NOMO-1 treated with DMSO at 0.1 percent for 48 hours (cell line): ENCODE results near the gene PCMT1.
"Not testable (repeated sequence)": the region's sequence is repeated elsewhere in the genome, so short reads cannot be mapped to it uniquely, and the experiment has no call there.

Experiments used
- DNase-seq: peaks from one replicate; lab custom pipeline; 2025; ENCODE audit not compliant: unreplicated experiment; lab: John Stamatoyannopoulos, UW

Gene PCMT1

GRCh38 chr6:149813351-149813750, 63.8 kb downstream of the PCMT1 start:
- no peak for DNase-seq

GRCh38 chr6:149815788-149816187, 66.2 kb downstream of the PCMT1 start:
- DNase-seq = no peak

GRCh38 chr6:149820506-149820905, 71.0 kb downstream of the PCMT1 start:
- no peak for DNase-seq

GRCh38 chr6:149821492-149821891, 72.0 kb downstream of the PCMT1 start:
- no peak for DNase-seq

- no peak for DNase-seq
Measured at GRCh38 chr6:149823013-149823412, 73.5 kb downstream of the PCMT1 start.

- DNase-seq = no peak
Measured at GRCh38 chr6:149825292-149825691, 75.8 kb downstream of the PCMT1 start.

GRCh38 chr6:149830731-149831307, 81.3 kb downstream of the PCMT1 start:
- DNase-seq = no peak

- no peak for DNase-seq
Measured at GRCh38 chr6:149831308-149831820, 81.8 kb downstream of the PCMT1 start.

GRCh38 chr6:149833651-149834050, 84.1 kb downstream of the PCMT1 start:
- DNase-seq = no peak

GRCh38 chr6:149834513-149835481, 85.3 kb downstream of the PCMT1 start:
- peak; percentile 58 for DNase-seq

GRCh38 chr6:149840345-149841075, 91.0 kb downstream of the PCMT1 start:
- DNase-seq = no peak

GRCh38 chr6:149842331-149842730, 92.8 kb downstream of the PCMT1 start:
- no peak for DNase-seq

GRCh38 chr6:149843051-149843633, 93.6 kb downstream of the PCMT1 start:
- DNase-seq = no peak

- not testable (repeated sequence) for DNase-seq
Measured at GRCh38 chr6:149844036-149844435, 94.5 kb downstream of the PCMT1 start.

GRCh38 chr6:149844480-149844879, 94.9 kb downstream of the PCMT1 start:
- DNase-seq = no peak

- DNase-seq = no peak
Measured at GRCh38 chr6:149845549-149845948, 96.0 kb downstream of the PCMT1 start.

- DNase-seq = no peak
Measured at GRCh38 chr6:149846321-149846720, 96.8 kb downstream of the PCMT1 start.

- DNase-seq = no peak
Measured at GRCh38 chr6:149847939-149848267, 98.4 kb downstream of the PCMT1 start.

- DNase-seq = not testable (repeated sequence)
Measured at GRCh38 chr6:149848343-149848742, 98.8 kb downstream of the PCMT1 start.

GRCh38 chr6:149851461-149852110, 102.0 kb downstream of the PCMT1 start:
- DNase-seq = no peak

GRCh38 chr6:149852180-149852579, 102.6 kb downstream of the PCMT1 start:
- DNase-seq = peak; percentile 18
